Left hindlimb (tissue), 1 donor: ENCODE measurements around the gene ANO6.
A peak's percentile ranks its signal among the peaks of the same experiment; 100 is the strongest.
"Not testable (repeated sequence)": the region's sequence is repeated elsewhere in the genome, so short reads cannot be mapped to it uniquely, and the experiment has no call there.

ENCODE experiments used
- DNase-seq: peaks from one replicate; pipeline ENCODE4 v3.0.0-alpha.2; 2018

The ANO6 gene

DNA sequence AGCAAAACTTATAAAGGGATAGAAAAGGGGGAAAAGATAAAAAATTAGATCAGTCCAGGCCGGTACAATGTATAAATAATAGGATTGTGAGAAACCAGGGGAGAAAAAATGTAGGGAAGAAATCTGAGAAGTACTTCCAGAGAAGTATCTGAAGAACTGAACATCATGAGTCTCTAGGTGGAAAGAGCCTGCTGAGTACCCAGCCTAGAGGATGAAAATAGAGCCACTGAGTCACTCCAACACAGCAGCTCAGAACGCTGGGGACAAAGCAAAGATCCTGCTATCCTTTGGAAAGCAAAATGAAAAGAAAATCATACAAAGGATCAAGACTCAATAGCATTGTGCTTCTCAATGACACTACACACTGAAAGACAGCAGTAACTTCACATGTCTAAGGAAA lies 138.0 kb downstream of the ANO6 start:
- DNase-seq = no peak

GRCh38 chr12:45354399-45354798 lies 138.5 kb downstream of the ANO6 start:
- no peak for DNase-seq

DNA sequence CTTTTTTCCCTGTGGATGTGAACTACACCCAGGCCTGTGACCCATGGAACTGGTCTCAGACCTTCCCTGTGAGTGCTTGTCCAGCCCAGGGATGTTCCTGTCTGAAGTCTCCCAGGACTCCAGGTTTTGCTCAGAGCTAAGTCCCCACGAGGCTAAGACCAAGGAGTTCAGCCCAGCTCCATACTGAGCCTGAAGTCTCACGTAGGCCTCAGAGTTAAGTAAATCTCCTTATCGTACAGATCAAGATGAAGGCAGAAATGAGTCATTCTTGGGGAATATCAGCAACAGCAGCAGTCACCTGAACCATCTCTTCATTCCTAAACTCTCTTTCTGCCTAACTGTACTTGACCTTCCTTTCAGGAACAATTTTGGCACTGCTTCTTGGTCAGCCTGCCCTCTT lies 139.8 kb downstream of the ANO6 start:
- DNase-seq = no peak

GRCh38 chr12:45356822-45357538 lies 141.1 kb downstream of the ANO6 start:
- DNase-seq = no peak

GRCh38 chr12:45357539-45358417 lies 141.9 kb downstream of the ANO6 start:
- peak; percentile 36 for DNase-seq

GRCh38 chr12:45362291-45362690 lies 146.4 kb downstream of the ANO6 start:
- no peak for DNase-seq

- no peak for DNase-seq
Observed at GRCh38 chr12:45363903-45364302, 148.0 kb downstream of the ANO6 start.

DNA sequence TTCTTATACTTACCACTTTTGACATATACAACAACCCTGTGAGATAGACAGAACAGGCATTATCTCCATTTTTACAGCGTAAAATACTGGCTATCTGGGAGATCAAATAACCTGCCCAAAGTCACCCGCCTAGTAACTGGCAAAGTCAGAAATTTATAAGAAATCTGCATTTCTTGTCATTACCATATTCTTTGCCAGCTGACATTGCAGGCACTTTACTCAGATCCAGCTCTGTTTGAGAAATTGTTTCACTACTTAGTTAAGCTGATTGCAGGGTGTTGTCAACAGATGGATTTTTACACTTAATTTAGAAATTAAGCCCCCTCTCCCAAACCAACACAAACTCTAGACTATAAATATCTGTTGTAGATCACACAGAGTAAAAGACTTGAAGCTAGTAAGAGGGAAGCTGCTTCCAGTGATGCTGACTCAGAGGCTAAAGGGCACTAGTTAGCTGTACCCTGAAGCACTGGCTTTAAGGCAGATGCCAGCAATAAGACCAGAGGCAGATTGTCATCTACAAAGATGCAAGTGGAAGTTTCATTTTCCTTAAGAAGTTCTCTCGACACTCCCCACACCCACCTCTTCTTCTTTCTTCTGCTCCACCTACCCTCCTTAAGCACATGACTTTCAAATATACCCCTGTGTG lies 153.1 kb downstream of the ANO6 start:
- DNase-seq = no peak

GRCh38 chr12:45377815-45378214 lies 161.9 kb downstream of the ANO6 start:
- DNase-seq = no peak

GRCh38 chr12:45379261-45379660 lies 163.4 kb downstream of the ANO6 start:
- DNase-seq = no peak

- no peak for DNase-seq
Observed at GRCh38 chr12:45381351-45381750, 165.5 kb downstream of the ANO6 start.

DNA sequence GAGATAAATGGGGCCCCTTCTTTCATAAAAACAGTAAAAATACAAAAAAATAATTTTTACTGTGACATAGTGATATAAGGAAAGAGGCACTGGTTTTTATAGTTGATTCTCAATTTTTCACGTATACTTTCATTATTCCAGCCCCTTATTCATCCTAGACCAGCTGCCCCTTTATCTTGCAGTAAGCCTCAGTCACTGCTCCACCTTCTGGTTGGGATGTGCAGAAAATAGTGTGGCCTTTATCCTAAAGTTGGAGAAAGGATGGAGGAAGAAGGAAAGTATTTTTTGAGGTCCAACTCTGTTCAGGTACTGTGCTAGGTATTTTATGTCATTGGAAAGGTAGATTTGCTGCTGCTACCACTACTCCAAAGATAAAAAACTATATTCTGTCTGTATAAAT lies 172.7 kb downstream of the ANO6 start:
- DNase-seq = no peak

- DNase-seq = no peak
Observed at GRCh38 chr12:45389426-45389825, 173.5 kb downstream of the ANO6 start.

DNA sequence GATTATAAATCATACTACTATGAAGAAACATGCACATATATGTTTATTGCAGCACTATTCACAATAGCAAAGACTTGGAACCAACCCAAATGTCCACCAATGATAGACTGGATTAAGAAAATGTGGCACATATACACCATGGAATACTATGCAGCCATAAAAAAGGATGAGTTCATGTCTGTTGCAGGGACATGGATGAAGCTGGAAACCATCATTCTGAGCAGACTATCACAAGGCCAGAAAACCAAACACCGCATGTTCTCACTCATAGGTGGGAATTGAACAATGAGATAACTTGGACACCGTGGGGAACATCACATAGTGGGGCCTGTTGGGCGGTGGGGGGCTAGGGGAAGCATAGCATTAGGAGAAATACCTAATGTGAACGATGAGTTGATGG lies 181.6 kb downstream of the ANO6 start:
- not testable (repeated sequence) for DNase-seq

DNA sequence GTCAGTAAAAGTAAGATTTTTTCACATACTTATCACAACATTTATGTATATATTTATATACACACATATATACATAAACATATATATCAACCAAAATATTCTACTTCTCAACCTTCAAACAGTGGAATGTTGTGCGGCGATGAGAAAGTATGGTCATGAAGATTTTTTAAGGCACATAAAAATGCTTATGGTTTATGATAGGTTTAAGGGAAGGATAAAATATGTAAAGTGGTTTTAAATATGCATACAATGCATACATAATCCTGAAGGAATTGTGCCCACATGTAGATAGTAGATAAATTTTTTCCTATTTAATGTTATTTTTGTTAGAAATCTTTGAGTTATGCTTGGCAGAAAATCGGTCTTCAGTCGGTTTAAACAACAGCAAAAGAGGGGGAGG lies 182.7 kb downstream of the ANO6 start:
- no peak for DNase-seq

- DNase-seq = no peak
Observed at GRCh38 chr12:45400991-45401390, 185.1 kb downstream of the ANO6 start.

- no peak for DNase-seq
Observed at GRCh38 chr12:45402288-45402687, 186.4 kb downstream of the ANO6 start.

DNA sequence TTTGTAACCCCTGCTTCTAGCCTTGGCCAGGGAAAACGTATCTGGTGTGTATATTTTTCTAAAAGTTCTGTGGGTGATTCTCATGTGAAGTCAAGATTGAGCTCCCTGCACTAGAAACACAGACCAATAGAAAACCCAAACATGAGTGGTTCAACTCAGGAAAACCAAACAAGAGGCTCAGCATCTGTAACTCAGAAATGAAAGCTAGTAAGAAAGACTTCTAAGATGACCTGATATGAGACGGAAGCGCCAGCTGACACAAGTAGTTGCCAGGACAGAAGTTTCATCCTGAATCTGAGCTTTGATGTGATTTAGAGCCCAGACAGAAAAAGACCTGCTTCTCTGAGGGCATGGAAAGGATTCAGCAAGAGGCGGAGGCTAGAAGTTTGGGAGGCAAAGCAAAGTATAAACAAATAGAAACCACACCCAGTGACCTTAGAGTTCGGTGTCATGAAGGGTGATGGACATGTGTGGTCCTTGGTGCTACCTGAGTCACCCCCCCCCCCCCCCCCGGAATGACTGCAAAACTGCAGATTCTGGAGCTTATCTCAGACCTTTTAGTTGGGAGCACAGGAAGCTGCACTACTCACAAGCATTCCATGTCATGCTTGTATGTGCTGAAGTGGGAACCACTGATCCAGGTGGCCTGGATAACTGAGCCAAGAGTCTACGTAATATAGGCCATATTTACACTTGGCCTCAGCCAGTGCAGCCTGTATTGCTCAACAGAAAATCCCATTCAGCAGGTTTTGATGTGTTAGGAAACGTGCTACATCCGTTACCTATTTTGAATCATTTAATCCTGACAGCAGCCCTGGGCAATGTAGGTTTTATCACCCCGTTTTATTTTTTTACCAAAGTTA lies 191.3 kb downstream of the ANO6 start:
- DNase-seq = no peak

DNA sequence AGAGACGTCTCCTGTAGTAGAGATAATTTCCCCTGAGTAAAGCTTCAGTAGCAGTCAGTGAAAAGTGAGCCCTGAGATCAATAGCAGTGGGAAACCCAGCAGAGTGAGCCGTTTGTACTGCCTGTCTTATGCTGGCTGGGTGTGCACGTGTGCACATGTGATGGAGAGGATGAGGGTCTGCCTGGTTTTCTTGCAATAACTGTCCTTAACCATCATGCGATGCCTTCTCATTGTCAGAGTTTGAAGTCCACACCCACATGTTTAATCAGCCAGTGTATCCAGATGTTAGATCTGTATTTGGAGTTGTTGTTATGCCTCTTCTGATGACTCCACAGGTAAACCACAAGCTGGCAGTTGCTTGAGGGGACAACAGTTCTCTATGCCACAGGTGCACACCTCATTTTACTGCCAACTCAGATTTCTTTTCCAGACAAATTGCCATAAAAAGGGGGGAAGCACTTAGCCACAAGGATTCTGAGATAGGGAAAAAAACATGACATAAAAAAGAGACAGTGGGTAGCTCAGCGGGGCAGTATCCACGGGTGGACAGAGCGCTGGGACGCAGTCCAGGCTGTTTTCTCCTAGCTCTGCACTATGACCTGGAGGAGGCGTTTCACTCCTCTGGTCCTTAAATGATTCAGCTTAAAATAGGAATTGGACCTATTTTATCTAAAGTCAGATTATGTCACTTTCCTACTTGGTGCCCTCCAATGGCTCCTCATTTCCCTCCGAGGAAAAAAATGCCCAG lies 192.3 kb downstream of the ANO6 start:
- no peak for DNase-seq

- no peak for DNase-seq
Observed at GRCh38 chr12:45408729-45409114, 192.8 kb downstream of the ANO6 start.

- no peak for DNase-seq
Observed at GRCh38 chr12:45409966-45410365, 194.1 kb downstream of the ANO6 start.

GRCh38 chr12:45411626-45412025 lies 195.7 kb downstream of the ANO6 start:
- DNase-seq = no peak
